GM19455 (cell line): ENCODE measurements around the gene SUPT5H.

Experiments used
- ATAC-seq: cut with Tn5 transposase; IDR thresholded peaks from one replicate; pipeline ENCODE4 v1.9.1; 2021; ENCODE audit not compliant: unreplicated experiment

SUPT5H gene

DNA sequence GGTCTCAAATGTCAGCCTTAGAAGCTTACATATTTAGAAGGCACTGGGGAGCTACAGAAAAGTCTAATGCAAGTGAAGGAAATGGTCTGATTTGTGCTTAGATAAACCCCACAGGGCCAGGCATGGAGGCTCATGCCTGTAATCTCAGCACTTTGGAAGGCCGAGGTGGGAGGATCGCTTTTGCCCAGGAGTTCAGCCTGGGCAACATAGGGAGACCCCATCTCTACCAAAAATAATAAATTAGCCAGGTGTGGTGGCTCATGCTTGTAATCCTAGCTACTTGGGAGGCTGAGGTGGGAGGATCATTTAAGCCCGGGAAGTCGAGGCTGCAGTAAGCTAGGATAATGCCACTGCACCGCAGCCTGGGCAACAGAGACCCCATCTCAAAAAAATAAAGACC lies 50.7 kb downstream of the SUPT5H start:
- ATAC-seq, result no peak

GRCh38 chr19:39497701-39497995 lies 52.3 kb downstream of the SUPT5H start:
- ATAC-seq, result no peak

GRCh38 chr19:39497996-39498797 lies 52.8 kb downstream of the SUPT5H start:
- ATAC-seq, result no peak

DNA sequence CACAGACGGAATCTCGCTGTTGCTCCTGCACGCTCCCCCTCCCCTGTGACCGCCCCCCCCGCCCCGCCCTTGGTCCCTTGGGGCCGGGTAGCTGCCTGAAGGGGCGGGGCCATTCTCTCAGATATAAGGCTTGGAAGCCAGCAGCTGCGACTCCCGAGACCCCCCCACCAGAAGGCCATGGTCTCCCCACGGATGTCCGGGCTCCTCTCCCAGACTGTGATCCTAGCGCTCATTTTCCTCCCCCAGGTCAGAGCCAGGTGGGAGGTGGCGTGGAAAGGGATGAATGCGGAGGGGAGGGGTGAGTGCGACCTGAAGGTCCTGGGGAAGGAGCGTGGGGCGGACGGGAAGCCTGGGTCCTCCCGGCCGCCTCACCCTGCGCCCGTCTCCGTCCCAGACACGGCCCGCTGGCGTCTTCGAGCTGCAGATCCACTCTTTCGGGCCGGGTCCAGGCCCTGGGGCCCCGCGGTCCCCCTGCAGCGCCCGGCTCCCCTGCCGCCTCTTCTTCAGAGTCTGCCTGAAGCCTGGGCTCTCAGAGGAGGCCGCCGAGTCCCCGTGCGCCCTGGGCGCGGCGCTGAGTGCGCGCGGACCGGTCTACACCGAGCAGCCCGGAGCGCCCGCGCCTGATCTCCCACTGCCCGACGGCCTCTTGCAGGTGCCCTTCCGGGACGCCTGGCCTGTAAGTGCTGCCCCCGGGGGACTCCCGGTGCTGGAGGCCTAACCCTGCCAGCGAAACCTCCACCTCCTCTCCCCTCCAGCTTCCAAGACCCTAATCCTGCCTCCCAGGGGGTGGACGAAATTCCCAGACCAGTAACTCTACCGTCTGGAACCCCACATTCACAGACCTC lies 53.6 kb downstream of the SUPT5H start, which contains the start of gene DLL3:
DLL3 (plus strand) TSS at position 150 of the 845 bp plus-strand sequence; CDS start at position 178, 28 bp downstream.
- ATAC-seq, result no peak

- ATAC-seq, result no peak
These were observed 54.5 kb downstream of the SUPT5H start for GRCh38 chr19:39499932-39500331.

DNA sequence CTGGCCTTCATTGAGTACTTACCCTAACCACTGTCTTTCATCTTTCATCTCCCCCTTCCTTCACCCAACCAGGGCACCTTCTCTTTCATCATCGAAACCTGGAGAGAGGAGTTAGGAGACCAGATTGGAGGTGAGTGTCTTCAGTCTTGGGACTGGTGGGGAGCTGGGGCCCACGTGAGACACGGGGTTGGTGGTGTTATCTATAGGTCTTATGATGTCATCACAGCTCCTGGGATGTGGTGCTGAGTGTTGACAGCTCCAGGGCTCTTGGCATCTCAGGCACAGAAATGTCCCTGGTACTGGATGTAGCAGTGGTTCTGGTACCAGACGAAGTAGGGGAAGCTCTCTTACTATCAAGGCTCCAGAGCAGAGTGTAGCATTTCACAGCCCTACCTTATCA lies 55.2 kb downstream of the SUPT5H start:
- ATAC-seq, result no peak

GRCh38 chr19:39501340-39501739 lies 56.0 kb downstream of the SUPT5H start:
- ATAC-seq, result no peak

GRCh38 chr19:39502640-39503417 lies 57.4 kb downstream of the SUPT5H start:
- no peak for ATAC-seq

DNA sequence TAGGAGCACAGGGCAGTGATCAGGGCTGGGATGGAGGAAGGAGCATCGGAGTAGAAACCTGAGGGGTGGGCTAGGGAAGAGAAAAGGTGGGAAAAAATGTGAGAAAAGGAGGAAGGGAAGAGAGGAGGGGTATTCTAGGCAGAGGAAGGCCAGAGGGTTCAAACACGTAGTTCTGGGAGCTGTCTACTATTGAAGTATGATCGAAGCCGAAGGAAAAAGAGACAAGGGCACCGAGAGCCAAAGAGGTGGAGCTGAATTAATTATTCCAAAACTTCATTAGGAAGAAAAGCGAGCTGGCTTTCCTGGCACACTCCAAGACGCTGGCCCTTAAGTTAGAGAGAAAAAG lies 61.2 kb downstream of the SUPT5H start:
- ATAC-seq, result no peak

DNA sequence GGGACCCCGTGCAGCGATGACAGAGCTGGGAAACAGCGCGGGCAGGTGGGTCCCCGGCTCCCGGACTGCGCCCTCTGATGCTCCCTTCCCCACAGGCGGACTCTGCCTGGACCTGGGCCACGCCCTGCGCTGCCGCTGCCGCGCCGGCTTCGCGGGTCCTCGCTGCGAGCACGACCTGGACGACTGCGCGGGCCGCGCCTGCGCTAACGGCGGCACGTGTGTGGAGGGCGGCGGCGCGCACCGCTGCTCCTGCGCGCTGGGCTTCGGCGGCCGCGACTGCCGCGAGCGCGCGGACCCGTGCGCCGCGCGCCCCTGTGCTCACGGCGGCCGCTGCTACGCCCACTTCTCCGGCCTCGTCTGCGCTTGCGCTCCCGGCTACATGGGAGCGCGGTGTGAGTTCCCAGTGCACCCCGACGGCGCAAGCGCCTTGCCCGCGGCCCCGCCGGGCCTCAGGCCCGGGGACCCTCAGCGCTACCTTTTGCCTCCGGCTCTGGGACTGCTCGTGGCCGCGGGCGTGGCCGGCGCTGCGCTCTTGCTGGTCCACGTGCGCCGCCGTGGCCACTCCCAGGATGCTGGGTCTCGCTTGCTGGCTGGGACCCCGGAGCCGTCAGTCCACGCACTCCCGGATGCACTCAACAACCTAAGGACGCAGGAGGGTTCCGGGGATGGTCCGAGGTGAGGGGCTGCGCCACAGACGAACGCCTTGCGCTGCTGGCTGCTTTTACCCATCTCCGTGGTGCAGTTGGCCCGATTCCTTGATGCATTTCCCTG lies 61.7 kb downstream of the SUPT5H start:
- no peak for ATAC-seq

- no peak for ATAC-seq
These were observed 62.5 kb downstream of the SUPT5H start for GRCh38 chr19:39507715-39508364.

GRCh38 chr19:39508629-39509028 lies 63.2 kb downstream of the SUPT5H start:
- no peak for ATAC-seq

- no peak for ATAC-seq
These were observed 63.9 kb downstream of the SUPT5H start for GRCh38 chr19:39509233-39509632.

- ATAC-seq, result no peak
These were observed 67.6 kb downstream of the SUPT5H start for GRCh38 chr19:39512988-39513387.

GRCh38 chr19:39514840-39515550 lies 69.6 kb downstream of the SUPT5H start, which contains the start of gene SELENOV:
SELENOV (plus strand) TSS chr19:39515139; CDS start chr19:39515213, 74 bp downstream.
- no peak for ATAC-seq

GRCh38 chr19:39515551-39516191 lies 70.3 kb downstream of the SUPT5H start:
- ATAC-seq, result no peak

DNA sequence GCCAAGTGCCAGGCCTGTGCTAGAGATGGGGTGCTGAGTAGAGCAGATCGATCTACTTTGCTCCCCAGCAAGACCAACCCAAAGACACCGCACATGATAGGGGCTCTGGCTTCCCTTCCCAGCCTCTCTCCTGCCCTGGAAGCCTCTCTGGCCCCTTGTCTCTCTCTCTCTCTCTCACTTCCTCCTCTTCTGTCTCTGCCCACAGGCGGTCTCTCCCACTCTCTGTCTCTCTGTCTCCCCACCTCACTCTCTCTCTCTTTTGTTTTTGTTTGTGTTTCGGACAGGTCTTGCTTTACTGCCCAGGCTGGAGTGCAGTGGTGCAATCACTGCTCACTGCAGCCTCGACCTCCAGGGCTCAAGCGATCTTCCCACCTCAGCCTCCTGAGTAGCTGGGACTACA lies 70.9 kb downstream of the SUPT5H start:
- no peak for ATAC-seq

DNA sequence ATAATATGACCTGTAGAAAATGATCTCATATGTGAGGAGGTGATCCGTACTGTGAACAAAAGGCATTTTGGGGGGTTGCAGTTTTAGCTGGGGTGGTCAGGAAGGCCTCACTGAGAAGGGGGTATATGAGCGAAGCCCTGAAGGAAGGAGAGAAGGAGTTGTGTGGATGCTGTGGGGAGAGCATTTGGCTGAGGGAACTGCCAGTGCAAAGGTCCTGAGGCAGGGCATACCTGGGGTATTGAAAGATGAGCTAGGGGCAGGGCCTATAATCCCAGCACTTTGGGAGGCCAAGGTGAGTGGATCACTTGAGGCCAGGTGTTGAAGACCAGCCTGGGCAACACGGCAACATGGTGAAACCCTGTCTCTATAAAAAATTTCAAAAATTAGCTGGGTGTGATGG lies 72.0 kb downstream of the SUPT5H start:
- no peak for ATAC-seq

GRCh38 chr19:39518458-39518857 lies 73.1 kb downstream of the SUPT5H start:
- no peak for ATAC-seq
